ENCODE data around the gene CLSTN2. TPM values are rescaled to one million over a fixed set of nuclear protein-coding genes. Genes with fewer than 3 reads are reported as not detected.

The CLSTN2 gene
- total and polyA plus RNA-seq, 2 of the 8 experiments (the other 6 are each of a cell fraction or from before 2014, with no cell fraction given) = 0.39 to 0.52 TPM

GRCh38 chr3:140432229-140432669 is 497.3 kb downstream of the CLSTN2 start:
- ChIA-PET POLR2A (ENCODE audit: partially characterized antibody) (no interaction called here), CTCF (ENCODE audit: partially characterized antibody) (interaction anchor here (1.5 to 2.2 kb wide), 3 partner anchors 11 to 156 kb away, joined by 4 to 7 read pairs (median 5); no protein-coding TSS in a partner anchor)
- no peak overlapping the region for H3K56ac ChIP-seq (replicated peaks; ENCODE audit: insufficient read length, low read depth, low read length)
- H2BK5ac ChIP-seq (ENCODE audit: low read depth, low read length) = no peak overlapping the region
- H2BK15ac ChIP-seq (ENCODE audit: low read length) = no peak overlapping the region
- H3K79me1 ChIP-seq (ENCODE audit: low read depth, low read length) = no peaks in the 10 kb centered on the region
- H3K27me3 ChIP-seq (replicated peaks in 1 of 4; ENCODE audit: control insufficient read depth in 3 of 4, extremely low read depth in 1 of 4, insufficient read depth in 3 of 4, low read length in 3 of 4) = no peaks in the 10 kb centered on the region
- H3K23ac ChIP-seq (ENCODE audit: insufficient read length) = no peak overlapping the region
- no peak overlapping the region for H3K18ac ChIP-seq (ENCODE audit: extremely low read depth, low read length)
- DNase-seq (ENCODE audit: low read depth in 1 of 2, low spot score in 2 of 2) (peak in 1 of 2 experiments; percentile 17), FAIRE-seq (no peak)
- no peak overlapping the region for H3K9ac ChIP-seq (replicated peaks in 1 of 4; ENCODE audit: extremely low read depth in 1 of 4, low read depth in 3 of 4, low read length in 3 of 4)
- H3K4me2 ChIP-seq (ENCODE audit: insufficient read depth in 1 of 2, low read depth in 2 of 2, low read length in 2 of 2) = no peak overlapping the region
- H3K4ac ChIP-seq (replicated peaks; ENCODE audit: insufficient read length, low read depth, low read length) = no peak overlapping the region
- H3K9me3 ChIP-seq (ENCODE audit: insufficient read depth in 2 of 2, low read depth in 1 of 2, low read length in 1 of 2) = no peaks in the 10 kb centered on the region
- no peak overlapping the region for H2BK120ac ChIP-seq (replicated peaks; ENCODE audit: low read depth, low read length)
- H3K36me3 ChIP-seq (ENCODE audit: control insufficient read depth in 2 of 4, insufficient read depth in 4 of 4, low read length in 3 of 4) = no peaks in the 10 kb centered on the region
- H4K20me1 ChIP-seq (replicated peaks in 1 of 2; ENCODE audit: control insufficient read depth in 1 of 2, insufficient read depth in 2 of 2, low read length in 2 of 2) = no peaks in the 10 kb centered on the region
- TF ChIP-seq CHD2 (IDR thresholded peaks at IDR 0.05; ENCODE audit: low read length) (no peak), MAX (IDR thresholded peaks at IDR 0.05) (no peak), FOSL1 (IDR thresholded peaks at IDR 0.05; ENCODE audit: insufficient read depth, low read depth, low read length) (no peak), JUN (IDR thresholded peaks at IDR 0.05; ENCODE audit: low read depth, low read length) (no peak), ATF2 (IDR thresholded peaks at IDR 0.05; ENCODE audit: low read length) (no peak), RNF2 (IDR thresholded peaks at IDR 0.05; ENCODE audit: borderline replicate concordance, low read depth, low read length, missing control alignments, poor library complexity, severe bottlenecking) (no peak), SIN3A (conservative IDR thresholded peaks at IDR 0.05 in 1 of 2, IDR thresholded peaks at IDR 0.05 in 1 of 2; ENCODE audit: low read depth in 1 of 2, low read length in 2 of 2) (no peak), KDM4A (IDR thresholded peaks at IDR 0.05; ENCODE audit: low read depth, low read length, severe bottlenecking) (no peak)
- no peak overlapping the region for H2BK20ac ChIP-seq (ENCODE audit: low read length)
- H4K8ac ChIP-seq (ENCODE audit: extremely low read depth, insufficient read depth, low read length) = no peak overlapping the region; the same call in 1 of the 2 replicates
- H3K79me2 ChIP-seq (ENCODE audit: control insufficient read depth in 1 of 2, insufficient read depth in 2 of 2, low read length in 2 of 2) = no peaks in the 10 kb centered on the region
- no peak overlapping the region for H3K4me3 ChIP-seq (ENCODE audit: extremely low read depth in 1 of 4, insufficient read depth in 2 of 4, low read depth in 3 of 4, low read length in 4 of 4)
- H4K91ac ChIP-seq (replicated peaks; ENCODE audit: insufficient read length, low read length) = no peak overlapping the region
- no peak overlapping the region for H2AFZ ChIP-seq (ENCODE audit: low read length)
- H4K5ac ChIP-seq (ENCODE audit: insufficient read length, low read depth, low read length) = no peak overlapping the region
- no peak overlapping the region for H2AK5ac ChIP-seq (ENCODE audit: low read depth, low read length)
- no peaks in the 10 kb centered on the region for H3K23me2 ChIP-seq (ENCODE audit: low read depth, low read length)
- H3K4me1 ChIP-seq (replicated peaks in 1 of 4; ENCODE audit: control insufficient read depth in 3 of 4, insufficient read depth in 4 of 4, low read length in 3 of 4) = no peaks in the 10 kb centered on the region
- no peak overlapping the region for H2BK12ac ChIP-seq (ENCODE audit: low read depth, low read length)
- no peak overlapping the region for H3K27ac ChIP-seq (ENCODE audit: low read depth, low read length)
- WGBS, 2 experiments (ENCODE audit: extremely low coverage in 1 of 2, insufficient coverage in 1 of 2, insufficient read length in 1 of 2, insufficient replicate concordance in 2 of 2, low coverage in 1 of 2, low lambda C conversion rate in 2 of 2, missing lambda C conversion rate in 1 of 2) = 81% methylated on average over 8 of the region's 8 CpGs; no CpG with 5 or more reads in 1 of the 2 experiments
- no peak overlapping the region for H3K14ac ChIP-seq (ENCODE audit: insufficient read length)

Data from H1 (cell line).